ENCODE data around the gene CFAP210. TPM values are rescaled to one million over a fixed set of nuclear protein-coding genes. Genes with fewer than 3 reads are reported as not detected.
"Not testable (repeated sequence)": the region's sequence is repeated elsewhere in the genome, so short reads cannot be mapped to it uniquely, and the experiment has no call there.

The CFAP210 gene
- total RNA-seq, 2 donors from 2014 or later: 0.70 to 1.9 TPM

GRCh38 chr2:169609264-169609663 is 84.9 kb downstream of the CFAP210 start:
- no peak for DNase-seq
- no peak for TF ChIP-seq CTCF (conservative IDR thresholded peaks at IDR 0.05)
- Histone ChIP-seq H3K27ac (ENCODE audit: low read depth, low read length) (no peak overlapping the region), H3K4me1 (ENCODE audit: control insufficient read depth, insufficient read depth, low read length) (no peaks in the 10 kb centered on the region), H3K9ac (ENCODE audit: extremely low read depth, low read length, poor library complexity, severe bottlenecking) (no peak overlapping the region), H3K9me3 (ENCODE audit: control insufficient read depth, low read length) (peaks cover 11% of the 10 kb centered on the region), H3K27me3 (ENCODE audit: control insufficient read depth, insufficient read depth, low read length, poor library complexity, severe bottlenecking) (no peaks in the 10 kb centered on the region), H3K36me3 (ENCODE audit: control insufficient read depth, insufficient read depth, low read length) (peaks cover 94% of the 10 kb centered on the region), H3K4me3 (ENCODE audit: low read length) (no peak overlapping the region)
- Mint-ChIP-seq H3K27ac (no peak overlapping the region), H3K36me3 (ENCODE audit: low read depth) (peaks cover 78% of the 10 kb centered on the region), H3K4me3 (no peak overlapping the region), H3K9me3 (peaks cover 3% of the 10 kb centered on the region), H3K27me3 (ENCODE audit: insufficient read depth) (no peaks in the 10 kb centered on the region), H3K4me1 (no peaks in the 10 kb centered on the region)
- 97% methylated on average over 2 of the region's 2 CpGs; no CpG with 5 or more reads in 1 of the 2 experiments for WGBS, 2 experiments (ENCODE audit: insufficient coverage in 1 of 2, insufficient read length in 1 of 2)

GRCh38 chr2:169599568-169599967 is 94.6 kb downstream of the CFAP210 start:
- no peak overlapping the region for H3K4me3 Mint-ChIP-seq
- peaks cover 9% of the 10 kb centered on the region for H3K36me3 ChIP-seq (ENCODE audit: control insufficient read depth, insufficient read depth, low read length)
- no peaks in the 10 kb centered on the region for H3K9me3 Mint-ChIP-seq
- H3K27me3 ChIP-seq (ENCODE audit: control insufficient read depth, insufficient read depth, low read length, poor library complexity, severe bottlenecking): no peaks in the 10 kb centered on the region
- H3K36me3 Mint-ChIP-seq (ENCODE audit: low read depth): peaks cover 16% of the 10 kb centered on the region
- no peaks in the 10 kb centered on the region for H3K4me1 ChIP-seq (ENCODE audit: control insufficient read depth, insufficient read depth, low read length)
- no peaks in the 10 kb centered on the region for H3K27me3 Mint-ChIP-seq (ENCODE audit: insufficient read depth)
- no peaks in the 10 kb centered on the region for H3K9me3 ChIP-seq (ENCODE audit: control insufficient read depth, low read length)
- DNase-seq: no peak
- no peak overlapping the region for H3K27ac ChIP-seq (ENCODE audit: low read depth, low read length)
- no peak overlapping the region for H3K9ac ChIP-seq (ENCODE audit: extremely low read depth, low read length, poor library complexity, severe bottlenecking)
- H3K27ac Mint-ChIP-seq: no peak overlapping the region
- H3K4me1 Mint-ChIP-seq: no peaks in the 10 kb centered on the region
- H3K4me3 ChIP-seq (ENCODE audit: low read length): no peak overlapping the region
- no peak for TF ChIP-seq CTCF (conservative IDR thresholded peaks at IDR 0.05)

GRCh38 chr2:169598982-169599381 is 95.2 kb downstream of the CFAP210 start:
- Histone ChIP-seq H3K27ac (ENCODE audit: low read depth, low read length) (no peak overlapping the region), H3K4me3 (ENCODE audit: low read length) (no peak overlapping the region), H3K4me1 (ENCODE audit: control insufficient read depth, insufficient read depth, low read length) (no peaks in the 10 kb centered on the region), H3K9me3 (ENCODE audit: control insufficient read depth, low read length) (no peaks in the 10 kb centered on the region), H3K9ac (ENCODE audit: extremely low read depth, low read length, poor library complexity, severe bottlenecking) (no peak overlapping the region), H3K36me3 (ENCODE audit: control insufficient read depth, insufficient read depth, low read length) (peaks cover 3% of the 10 kb centered on the region), H3K27me3 (ENCODE audit: control insufficient read depth, insufficient read depth, low read length, poor library complexity, severe bottlenecking) (no peaks in the 10 kb centered on the region)
- Mint-ChIP-seq H3K27ac (no peak overlapping the region), H3K4me1 (no peaks in the 10 kb centered on the region), H3K27me3 (ENCODE audit: insufficient read depth) (no peaks in the 10 kb centered on the region), H3K36me3 (ENCODE audit: low read depth) (peaks cover 10% of the 10 kb centered on the region), H3K9me3 (no peaks in the 10 kb centered on the region), H3K4me3 (no peak overlapping the region)
- 100% methylated on average over 1 of the region's 2 CpGs; no CpG with 5 or more reads in 1 of the 2 experiments for WGBS, 2 experiments (ENCODE audit: insufficient coverage in 1 of 2, insufficient read length in 1 of 2)
- DNase-seq: no peak
- no peak for TF ChIP-seq CTCF (conservative IDR thresholded peaks at IDR 0.05)

DNA sequence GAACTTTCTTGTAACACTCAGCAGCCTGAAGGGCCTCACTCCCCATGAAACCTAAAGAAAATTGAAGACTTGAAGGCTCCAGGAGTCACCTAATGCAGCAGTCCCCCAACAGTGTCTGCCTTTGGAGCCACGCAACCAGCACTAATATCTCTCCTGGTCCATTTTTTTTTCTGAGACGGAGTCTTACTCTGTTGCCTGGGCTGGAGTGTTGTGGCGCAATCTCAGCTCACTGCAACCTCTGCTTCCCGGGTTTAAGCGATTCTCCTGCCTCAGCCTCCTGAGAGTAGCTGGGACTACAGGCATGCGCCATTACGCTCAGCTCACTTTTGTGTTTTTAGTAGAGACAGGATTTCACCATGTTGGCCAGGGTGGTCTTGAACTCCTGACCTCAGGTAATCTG is 97.7 kb downstream of the CFAP210 start:
- not testable (repeated sequence) for H3K27me3 ChIP-seq (ENCODE audit: control insufficient read depth, insufficient read depth, low read length, poor library complexity, severe bottlenecking); DNase-seq; H3K4me3 ChIP-seq (ENCODE audit: low read length); H3K4me1 Mint-ChIP-seq; H3K9me3 ChIP-seq (ENCODE audit: control insufficient read depth, low read length); H3K9ac ChIP-seq (ENCODE audit: extremely low read depth, low read length, poor library complexity, severe bottlenecking); H3K4me1 ChIP-seq (ENCODE audit: control insufficient read depth, insufficient read depth, low read length); H3K36me3 Mint-ChIP-seq (ENCODE audit: low read depth); H3K36me3 ChIP-seq (ENCODE audit: control insufficient read depth, insufficient read depth, low read length); H3K27ac ChIP-seq (ENCODE audit: low read depth, low read length); H3K9me3 Mint-ChIP-seq; H3K27me3 Mint-ChIP-seq (ENCODE audit: insufficient read depth); H3K4me3 Mint-ChIP-seq
- 83 to 84% methylated on average over 6 to 7 of the region's 7 CpGs for WGBS, 2 experiments (ENCODE audit: insufficient coverage in 1 of 2, insufficient read length in 1 of 2)
- peak overlapping the region; percentile 39 for H3K27ac Mint-ChIP-seq

All from endodermal cell (in vitro differentiated cells).